ELR (cell line): ENCODE data around the gene ATP1A2.

ENCODE experiments used
- DNase-seq: peaks from one replicate; pipeline ENCODE4 v3.0.0-alpha.2; 2015; ENCODE audit warnings: low read depth

ATP1A2 gene

DNA sequence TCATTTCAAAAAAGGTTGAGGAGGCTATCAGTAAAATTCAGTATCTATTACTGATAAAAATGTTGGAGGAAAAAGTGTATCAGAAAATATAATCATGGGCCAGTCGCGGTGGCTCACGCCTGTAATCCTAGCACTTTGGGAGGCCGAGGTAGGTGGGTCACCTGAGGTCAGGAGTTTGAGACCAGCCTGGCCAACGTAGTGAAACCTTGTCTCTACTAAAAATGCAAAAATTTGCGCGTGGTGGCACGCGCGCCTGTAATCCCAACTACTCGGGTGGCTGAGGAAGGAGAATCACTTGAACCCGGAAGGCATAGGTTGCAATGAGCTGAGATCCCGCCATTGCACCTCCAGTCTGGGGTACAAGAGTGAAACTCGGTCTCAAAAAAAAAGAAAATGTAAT lies 30.5 kb downstream of the ATP1A2 start:
- DNase-seq = no peak

DNA sequence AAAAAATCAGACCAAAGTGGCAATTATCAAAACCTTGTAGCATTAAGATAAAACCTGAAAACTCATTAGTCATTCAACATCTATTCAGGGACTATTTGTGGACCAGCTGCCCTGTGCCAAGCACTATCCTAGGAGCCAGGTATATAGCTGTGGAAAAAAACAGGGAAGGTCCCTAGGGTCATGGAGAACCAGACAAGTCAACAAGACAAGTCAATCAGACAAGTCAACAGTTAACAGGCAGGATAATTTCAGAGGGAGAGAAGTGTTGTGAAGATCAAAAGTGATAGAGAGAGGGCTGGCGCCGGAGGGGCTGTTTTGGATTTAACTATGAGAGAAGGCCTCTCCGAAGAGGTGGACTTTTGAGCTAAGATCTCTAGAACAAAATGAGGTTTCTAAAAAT lies 32.6 kb downstream of the ATP1A2 start:
- no peak for DNase-seq

DNA sequence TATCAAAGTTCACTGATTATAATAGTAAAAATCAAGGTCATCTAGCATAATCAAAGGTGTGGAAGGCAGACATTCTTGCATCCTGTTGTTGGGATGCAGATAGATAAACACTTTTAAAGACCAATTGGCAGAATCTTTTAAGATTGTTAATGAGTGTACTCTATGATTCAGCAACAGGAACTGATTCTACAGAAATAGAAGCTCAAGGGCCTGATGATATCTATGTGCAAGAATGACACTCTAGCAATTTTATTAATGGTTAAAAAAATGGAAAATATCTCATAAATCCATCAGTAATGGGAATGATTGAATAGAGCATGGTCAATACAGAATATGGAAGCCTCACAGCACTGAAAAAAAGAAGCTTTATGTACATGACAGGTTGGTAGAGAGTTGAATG lies 33.7 kb downstream of the ATP1A2 start:
- DNase-seq = peak; percentile 40

DNA sequence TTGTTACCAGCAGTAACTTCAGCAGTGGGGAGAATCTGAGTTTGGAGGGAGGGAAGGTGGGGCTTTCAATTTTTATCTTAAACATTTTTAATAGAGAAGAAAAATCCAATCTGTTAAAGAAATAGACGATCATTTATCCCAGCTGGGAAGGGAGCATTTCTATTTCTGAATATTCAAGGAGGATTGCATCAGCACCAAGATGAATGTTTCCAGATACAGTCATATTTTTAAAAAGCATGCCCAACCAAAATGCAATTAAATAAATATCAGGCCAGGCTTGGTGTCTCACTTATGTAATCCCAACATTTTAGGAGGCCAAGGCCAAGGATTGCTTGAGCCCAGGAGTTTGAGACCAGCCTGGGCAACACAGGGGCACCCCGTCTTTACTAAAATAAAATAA lies 34.2 kb downstream of the ATP1A2 start:
- peak; percentile 26 for DNase-seq

DNA sequence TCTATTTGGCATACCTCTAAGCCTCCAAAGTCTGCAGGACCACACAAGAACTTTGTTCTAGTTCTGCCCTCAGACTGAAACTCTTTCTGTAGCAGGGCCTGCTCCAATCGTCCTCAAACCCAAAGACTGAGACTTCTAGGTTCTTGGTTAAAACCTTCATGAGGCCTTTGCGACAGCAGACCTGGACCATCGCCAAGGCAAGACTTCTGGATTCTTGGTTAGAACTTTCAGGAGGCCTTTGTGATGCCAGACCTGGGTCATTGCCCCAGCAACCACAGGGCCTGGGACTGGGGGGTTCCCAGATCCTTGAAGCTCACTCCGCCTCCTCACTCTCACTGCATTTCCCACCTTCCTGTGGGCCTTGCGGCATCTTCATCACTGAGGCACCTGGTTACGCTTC lies 35.7 kb downstream of the ATP1A2 start, which contains the start of gene ATP1A4:
TSS of gene ATP1A4 (plus strand) at position 301 of the 400 bp plus-strand sequence. CDS start 438 bp downstream, outside the sequence.
- no peak for DNase-seq

DNA sequence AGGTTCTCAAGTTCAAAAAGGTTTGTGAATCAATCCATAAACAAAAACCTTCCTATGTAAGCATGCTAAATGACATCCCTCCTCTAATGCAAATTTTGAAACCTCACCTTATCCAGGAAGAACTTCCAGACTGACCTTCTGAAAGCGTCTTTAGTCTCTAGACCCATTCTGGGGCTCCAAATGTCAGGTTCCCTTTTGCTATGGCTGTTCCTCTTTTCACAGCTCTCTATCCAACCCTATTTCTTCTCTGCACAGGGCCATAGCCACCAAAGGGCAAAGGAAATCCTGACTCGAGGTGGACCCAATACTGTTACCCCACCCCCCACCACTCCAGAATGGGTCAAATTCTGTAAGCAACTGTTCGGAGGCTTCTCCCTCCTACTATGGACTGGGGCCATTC lies 39.2 kb downstream of the ATP1A2 start:
- DNase-seq = no peak

DNA sequence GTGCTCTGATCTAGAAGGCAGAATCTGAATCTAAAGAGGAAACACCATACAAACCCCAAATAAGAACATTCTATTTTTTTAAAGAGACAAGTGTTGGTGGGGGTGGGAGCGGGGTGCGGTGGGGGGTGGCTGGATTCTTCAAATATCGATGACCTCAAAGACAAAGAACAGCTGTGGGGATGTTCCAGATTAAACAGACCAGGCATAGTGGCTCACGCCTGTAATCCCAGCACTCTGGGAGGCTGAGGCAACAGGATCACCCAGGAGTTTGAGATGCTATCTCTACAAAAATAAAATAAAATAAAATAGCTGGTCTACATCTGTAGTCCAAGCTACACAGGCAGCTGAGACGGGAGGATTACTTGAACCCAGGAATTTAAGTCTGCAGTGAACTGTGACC lies 40.8 kb downstream of the ATP1A2 start:
- DNase-seq = no peak

DNA sequence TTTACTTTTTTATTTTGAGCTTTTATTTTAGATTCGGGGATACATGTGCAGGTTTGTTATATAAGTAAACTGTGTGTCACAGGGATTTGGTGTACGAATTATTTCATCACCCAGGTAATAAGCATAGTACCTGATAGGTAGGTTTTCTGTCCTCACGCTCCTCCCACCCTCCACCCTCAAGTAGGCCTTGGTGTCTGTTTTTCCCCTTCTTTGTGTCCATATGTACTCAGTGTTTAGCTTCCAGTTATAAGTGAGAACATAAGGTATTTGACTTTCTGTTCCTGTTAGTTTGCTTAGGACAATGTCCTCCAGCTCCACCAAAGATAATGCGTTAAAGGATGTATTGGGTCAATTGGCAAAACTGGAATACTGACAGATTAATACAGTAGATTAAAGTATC lies 41.6 kb downstream of the ATP1A2 start:
- no peak for DNase-seq

DNA sequence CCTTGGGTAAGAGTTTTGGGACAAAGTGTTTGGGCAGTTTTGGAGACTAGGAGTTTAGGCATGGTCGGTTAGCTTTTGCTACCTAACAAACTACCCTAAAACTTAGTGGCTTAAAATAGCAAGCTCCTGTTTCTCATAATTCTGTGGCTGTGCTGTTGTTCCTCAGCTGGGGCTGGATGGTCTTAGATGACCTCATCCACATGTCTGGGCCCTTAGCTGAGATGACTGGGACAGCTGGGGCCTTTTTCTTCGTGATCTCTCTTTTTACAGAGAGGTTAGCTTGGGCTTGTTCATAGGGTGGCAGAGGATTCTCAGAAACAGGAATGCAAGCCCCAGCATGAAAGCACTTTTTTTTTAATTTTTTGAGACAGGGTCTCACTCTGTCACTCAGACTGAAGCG lies 42.5 kb downstream of the ATP1A2 start:
- DNase-seq = no peak

DNA sequence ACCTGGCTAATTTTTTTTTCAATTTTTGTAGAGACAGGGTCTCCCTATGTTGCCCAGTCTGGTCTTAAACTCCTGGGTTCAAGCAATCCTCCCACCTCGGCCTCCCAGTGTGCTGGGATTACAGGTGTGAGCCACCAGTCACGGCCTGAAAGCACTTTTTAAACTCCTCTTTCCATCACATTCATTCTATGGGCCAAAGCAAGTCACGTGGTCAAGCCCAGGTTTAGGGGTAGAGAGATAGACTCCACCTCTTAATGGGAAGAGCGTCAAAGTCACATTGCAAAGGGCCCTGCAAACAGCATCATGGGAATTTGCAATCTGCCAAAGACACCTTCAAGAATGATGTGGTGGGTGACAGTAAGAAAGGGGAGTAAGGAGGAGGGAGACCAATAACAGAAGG lies 43.0 kb downstream of the ATP1A2 start:
- no peak for DNase-seq

DNA sequence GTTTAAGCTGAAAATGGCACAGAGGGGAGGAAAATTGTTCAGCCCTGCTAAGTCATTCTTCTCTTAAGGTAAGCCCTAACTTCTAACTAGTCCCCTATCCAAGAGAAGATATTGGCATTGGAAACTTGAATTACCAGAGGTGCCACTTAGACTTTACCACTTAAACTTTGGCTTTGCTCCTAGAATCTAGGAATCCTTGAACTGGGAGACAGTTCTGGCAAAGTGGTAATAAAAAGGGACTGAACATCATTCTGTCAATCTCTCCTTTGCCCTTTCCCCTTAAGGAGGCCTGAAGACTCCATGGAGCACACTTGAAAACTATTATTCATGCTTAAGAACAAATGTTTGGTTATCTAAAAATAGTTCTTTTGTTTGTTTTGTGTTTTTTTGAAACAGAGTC lies 44.3 kb downstream of the ATP1A2 start:
- DNase-seq = no peak

DNA sequence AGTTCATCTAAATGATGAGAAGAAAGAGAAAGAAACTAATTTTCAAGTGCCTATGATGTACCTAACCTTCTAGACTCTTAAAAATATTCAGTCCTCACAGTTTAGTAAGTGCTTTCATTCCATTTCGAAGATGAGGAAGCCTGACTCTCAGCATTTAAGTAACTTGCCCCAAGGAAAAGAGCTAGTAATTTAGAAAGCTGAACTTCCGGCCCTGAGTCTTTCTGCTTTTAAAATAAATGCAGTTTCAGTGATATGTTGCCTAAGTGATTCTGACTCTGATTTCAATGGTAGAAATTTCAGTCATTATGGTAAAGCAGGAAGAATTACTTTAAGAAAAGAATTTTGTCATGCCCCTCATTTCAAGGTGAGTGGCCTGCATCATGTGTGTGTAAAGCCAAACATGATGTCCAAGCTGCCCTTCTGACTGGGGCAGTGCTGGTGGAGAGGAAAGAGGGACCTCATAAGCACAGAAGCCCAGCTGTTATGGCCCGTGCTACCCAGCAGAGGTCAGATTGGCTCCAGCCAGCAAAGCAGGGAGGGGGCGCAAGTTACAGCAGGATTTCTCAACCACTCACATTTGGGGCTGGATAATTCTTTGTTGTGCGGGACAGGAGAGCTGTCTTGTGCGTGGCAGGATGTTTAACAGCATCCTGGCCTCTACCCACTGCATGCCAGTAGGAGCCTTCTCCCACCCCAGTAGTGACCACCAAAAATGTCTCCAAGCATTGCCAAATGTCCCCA lies 46.6 kb downstream of the ATP1A2 start:
- DNase-seq = peak; percentile 38

DNA sequence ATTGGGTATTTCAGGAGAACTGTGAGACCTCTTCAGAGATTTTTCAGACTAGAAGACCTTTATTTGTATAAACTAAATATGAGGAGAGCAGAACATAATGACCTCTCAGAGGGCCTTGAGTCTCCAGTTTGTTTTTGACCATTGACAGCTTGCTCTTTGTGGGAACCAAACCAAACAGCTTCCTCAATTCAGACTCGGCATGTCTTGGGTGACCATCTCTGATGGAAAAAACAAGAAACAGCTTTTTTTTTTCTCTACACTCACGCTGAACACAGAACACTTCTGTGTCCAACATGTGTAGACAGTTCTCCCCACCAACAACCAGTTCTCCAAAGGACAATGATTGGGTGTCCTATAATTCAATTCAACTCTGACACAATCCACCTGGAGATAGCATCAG lies 47.4 kb downstream of the ATP1A2 start:
- DNase-seq = no peak

DNA sequence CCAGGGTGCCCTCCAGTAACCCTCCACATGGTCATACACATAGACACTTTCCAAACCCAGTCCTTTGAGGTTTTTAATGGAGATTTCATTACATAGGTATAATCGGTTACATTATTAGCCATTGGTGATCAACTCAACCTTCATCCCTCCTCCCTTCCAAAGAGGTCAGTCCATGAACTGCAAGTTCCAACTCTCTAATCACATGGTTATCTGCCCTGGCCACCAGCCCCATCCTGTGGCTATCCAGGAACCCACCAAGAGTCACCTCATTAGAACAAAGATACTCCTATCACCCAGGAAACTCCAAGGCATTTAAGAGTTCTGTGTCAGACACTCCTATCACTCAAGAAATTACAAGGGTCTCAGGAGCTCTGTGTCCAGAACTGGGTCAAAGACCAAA lies 48.1 kb downstream of the ATP1A2 start:
- peak; percentile 17 for DNase-seq

DNA sequence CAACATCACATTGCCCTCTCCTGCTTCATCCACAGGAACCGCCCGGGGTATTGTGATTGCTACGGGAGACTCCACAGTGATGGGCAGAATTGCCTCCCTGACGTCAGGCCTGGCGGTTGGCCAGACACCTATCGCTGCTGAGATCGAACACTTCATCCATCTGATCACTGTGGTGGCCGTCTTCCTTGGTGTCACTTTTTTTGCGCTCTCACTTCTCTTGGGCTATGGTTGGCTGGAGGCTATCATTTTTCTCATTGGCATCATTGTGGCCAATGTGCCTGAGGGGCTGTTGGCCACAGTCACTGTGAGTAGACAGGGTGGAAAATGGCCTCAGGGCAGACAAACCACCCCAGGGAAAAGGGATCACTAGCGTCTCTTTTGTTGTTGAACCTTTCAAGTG lies 48.6 kb downstream of the ATP1A2 start:
- DNase-seq = peak; percentile 10

DNA sequence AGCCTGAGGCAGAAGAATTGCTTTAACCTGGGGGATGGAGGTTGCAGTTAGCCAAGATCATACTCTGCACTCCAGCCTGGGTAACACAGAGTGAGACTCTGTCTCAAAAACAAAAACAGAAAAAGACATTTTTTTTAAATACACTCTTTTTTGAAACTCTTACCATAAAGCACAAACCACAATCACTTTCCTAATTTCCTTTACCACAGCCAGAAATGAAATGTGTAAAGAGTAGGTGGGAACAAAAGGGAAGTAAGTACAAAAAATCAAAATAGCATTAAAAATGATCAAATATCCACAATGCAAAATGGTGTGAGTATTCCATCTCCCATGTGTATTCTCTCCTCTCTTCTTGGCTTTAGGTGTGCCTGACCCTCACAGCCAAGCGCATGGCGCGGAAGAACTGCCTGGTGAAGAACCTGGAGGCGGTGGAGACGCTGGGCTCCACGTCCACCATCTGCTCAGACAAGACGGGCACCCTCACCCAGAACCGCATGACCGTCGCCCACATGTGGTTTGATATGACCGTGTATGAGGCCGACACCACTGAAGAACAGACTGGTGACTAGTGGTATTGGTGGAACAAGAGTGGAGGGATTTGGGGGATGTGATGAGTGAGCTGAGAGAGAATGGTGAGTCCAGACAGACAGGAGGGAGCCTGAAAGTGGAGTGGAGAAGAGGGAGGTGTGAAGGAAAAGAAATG lies 50.8 kb downstream of the ATP1A2 start:
- no peak for DNase-seq

DNA sequence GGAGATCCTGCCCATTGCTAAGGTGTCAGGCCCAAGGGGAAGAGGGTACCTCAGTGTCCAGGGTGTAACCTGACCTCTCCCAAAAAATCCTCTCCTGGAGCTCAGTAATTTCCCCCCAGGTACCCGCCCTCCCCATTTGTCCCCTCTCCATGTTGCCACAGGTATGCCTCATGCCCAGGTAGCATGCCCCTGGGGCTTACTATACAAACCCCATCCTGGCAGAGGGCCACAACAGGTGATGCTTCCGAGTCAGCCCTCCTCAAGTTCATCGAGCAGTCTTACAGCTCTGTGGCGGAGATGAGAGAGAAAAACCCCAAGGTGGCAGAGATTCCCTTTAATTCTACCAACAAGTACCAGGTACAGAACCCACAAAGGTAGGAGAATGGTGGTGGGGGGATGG lies 51.5 kb downstream of the ATP1A2 start:
- DNase-seq = no peak

DNA sequence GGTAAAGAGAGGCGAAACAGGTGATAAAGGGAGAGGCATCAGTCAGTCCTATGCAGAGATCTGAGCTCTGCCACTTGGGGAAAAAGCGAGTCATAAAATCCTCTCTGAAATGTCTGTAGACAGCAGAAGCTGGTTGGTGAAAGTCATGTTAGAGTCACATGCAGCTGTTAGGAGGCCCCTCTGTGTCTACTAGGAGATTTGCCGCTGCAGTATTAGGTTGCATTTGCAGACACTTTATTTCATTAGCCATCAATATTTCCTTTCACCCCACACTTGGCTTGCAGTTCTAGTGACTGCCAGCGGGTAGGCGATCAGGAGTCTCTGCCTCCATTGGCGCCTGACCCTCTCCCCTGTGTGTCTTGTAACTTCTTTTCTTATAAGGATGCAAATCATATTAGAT lies 52.0 kb downstream of the ATP1A2 start:
- DNase-seq = peak; percentile 28

DNA sequence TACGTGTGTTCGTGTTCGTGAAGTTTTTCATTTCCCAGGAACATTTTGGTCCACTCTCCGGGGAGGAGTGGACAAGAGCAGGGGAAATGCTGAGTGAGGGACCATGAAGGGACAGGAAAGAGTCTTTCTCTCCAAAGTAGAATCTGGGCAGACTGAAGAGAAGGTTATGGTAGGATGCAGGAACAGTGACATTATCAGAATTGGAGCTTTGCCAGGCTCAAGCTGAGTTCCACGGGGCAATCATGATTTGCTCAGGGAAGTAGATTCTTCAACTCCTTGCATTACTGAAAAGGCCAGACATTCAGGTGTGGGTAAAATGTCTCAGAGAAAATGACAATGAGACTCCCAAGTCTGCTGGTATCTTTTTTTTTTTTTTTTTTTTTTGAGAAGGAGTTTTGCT lies 52.5 kb downstream of the ATP1A2 start:
- no peak for DNase-seq

DNA sequence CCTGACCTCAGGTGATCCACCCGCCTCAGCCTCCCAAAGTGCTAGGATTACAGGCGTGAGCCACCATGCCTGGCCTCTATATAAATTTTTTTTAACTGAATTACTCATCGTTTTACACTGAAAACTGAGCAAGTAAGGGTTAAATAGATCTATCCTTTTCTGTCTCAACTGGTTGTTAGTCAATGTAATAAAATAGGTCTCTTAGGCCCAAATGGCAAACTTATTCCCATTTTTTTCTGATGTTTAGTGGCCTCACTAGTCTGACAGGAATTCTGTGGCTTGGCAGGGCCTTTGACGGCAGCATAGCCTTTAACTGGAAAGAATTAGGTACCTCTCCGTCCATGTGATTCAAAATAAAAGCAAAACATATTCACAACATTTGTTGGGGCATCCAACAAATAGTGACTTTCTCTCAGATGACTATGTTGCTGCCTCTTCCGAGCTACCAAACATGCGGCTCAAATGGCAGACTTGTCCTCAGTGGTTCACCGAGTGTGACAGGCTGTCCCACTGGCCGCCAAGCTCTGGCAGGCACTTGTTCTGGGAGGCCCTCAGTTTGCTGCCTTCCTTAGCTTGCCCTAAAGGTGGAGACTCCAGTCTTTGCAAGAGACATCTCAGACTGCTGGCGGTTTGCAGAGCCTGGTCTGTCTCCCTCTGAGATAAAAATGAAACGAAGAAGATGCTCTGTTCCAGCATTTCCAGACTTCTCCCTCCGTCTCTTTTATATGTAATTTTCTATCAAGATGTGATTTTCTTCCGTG lies 53.2 kb downstream of the ATP1A2 start:
- no peak for DNase-seq

DNA sequence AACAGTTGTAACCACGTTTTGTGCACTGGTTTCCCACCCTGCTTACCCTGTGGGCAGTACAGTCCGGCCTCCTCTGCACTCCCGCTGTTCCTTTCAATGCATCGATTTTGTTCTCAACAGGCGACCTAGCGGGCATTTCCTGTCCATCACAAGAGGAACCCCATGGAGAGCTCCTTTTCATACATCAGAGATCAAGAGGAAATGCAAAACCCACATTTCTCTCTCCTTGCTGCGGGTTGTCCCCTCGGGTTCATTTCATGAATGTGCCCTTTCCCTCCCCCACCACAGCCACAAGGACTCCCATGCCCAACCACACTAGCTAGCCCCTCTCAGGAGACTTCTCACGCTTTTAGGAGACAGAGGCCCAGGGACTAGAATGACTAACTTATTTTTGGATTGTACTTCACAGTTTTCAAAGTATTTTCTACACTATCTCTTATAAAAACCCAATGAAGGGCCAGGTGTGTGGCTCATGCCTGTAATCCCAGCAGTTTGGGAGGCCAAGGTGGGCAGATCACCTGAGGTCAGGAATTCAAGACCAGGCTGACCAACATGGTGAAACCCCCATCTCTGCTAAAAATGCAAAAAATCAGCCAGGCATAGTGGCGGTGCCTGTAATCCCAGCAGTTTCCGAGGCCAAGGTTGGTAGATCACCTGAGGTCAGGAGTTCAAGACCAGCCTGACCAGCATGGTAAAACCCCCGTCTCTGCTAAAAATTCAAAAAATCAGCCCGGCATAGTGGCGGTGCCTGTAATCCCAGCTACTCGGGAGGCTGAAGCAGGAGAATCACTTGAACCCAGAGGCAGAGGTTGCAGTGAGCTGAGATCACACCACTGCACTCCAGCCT lies 54.2 kb downstream of the ATP1A2 start:
- DNase-seq = no peak

DNA sequence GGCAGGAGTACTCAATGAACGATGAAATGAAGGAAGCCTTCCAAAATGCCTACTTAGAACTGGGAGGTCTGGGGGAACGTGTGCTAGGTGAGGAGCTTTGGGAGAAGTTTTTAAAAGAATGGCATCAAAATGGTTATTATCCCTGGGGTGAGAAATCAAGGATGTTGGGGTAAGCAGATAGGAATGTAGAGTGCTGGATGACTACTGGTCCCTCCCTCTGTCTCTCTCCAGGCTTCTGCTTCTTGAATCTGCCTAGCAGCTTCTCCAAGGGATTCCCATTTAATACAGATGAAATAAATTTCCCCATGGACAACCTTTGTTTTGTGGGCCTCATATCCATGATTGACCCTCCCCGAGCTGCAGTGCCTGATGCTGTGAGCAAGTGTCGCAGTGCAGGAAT lies 55.8 kb downstream of the ATP1A2 start:
- DNase-seq = peak; percentile 60
